ENCODE measurements around the gene CATSPER1. TPM values are rescaled to one million over a fixed set of nuclear protein-coding genes. Genes with fewer than 3 reads are reported as not detected.

The CATSPER1 gene
- polyA plus RNA-seq, 1 of the 3 experiments (the other 2 are of a cell fraction), result 2.2 TPM

- POLR2A ChIA-PET, result interaction anchor here (2.3 kb wide), 1 partner anchor 13 kb away, joined by 6 read pairs; no protein-coding TSS in a partner anchor
- H2AFZ ChIP-seq (ENCODE audit: low read depth), result peak overlapping the region; percentile 48; the same call in 1 of the 2 replicates
Measured at GRCh38 chr11:66070604-66071380, 44.5 kb upstream of the CATSPER1 start.

More at GRCh38 chr11:66070604-66071380, 44.5 kb upstream of the CATSPER1 start:
- 2% methylated on average over 14 of the region's 60 CpGs for WGBS (ENCODE audit: low lambda C conversion rate)
- H4K20me1 ChIP-seq (ENCODE audit: insufficient read depth), result peaks cover 25% of the 10 kb centered on the region
- peaks cover 20 to 30% of the 10 kb centered on the region in 2 experiments; a peak in 3 of 4 replicates for H3K4me1 ChIP-seq (ENCODE audit: control insufficient read depth in 1 of 2, insufficient read depth in 2 of 2, low read depth in 1 of 2, low read length in 1 of 2)
- peaks cover 48 to 49% of the 10 kb centered on the region in 2 experiments for H3K36me3 ChIP-seq (replicated peaks in 1 of 2; ENCODE audit: control insufficient read depth in 1 of 2, insufficient read depth in 2 of 2, low read length in 1 of 2)
- peaks cover 47% of the 10 kb centered on the region for H3F3A ChIP-seq (replicated peaks; ENCODE audit: insufficient read depth)
- TF ChIP-seq PBX3 (IDR thresholded peaks at IDR 0.05), result no peak
- TF ChIP-seq RAD21 (IDR thresholded peaks at IDR 0.05; ENCODE audit: low read length), result 0 out of 2 replicates have a peak, but pooled peaks have one; percentile 1
- no peak for TF ChIP-seq MEF2A (IDR thresholded peaks at IDR 0.05; ENCODE audit: borderline replicate concordance, low read depth)
- TF ChIP-seq REST (IDR thresholded peaks at IDR 0.05; ENCODE audit: low read depth, low read length), result no peak
- TF ChIP-seq EZH2phosphoT487 (IDR thresholded peaks at IDR 0.05; ENCODE audit: borderline replicate concordance, low read depth), result no peak
- TF ChIP-seq RFX5 (IDR thresholded peaks at IDR 0.05; ENCODE audit: low read length), result no peak
- peak; percentile 74 for DNase-seq
- H3K9me2 ChIP-seq, result no peaks in the 10 kb centered on the region
- no peaks in the 10 kb centered on the region for H3K27me3 ChIP-seq (ENCODE audit: insufficient read depth)
- peak overlapping the region; percentile 64 to 94 for H3K27ac ChIP-seq (ENCODE audit: low read depth in 2 of 2, low read length in 1 of 2)
- peak overlapping the region; percentile 83 to 85 for H3K4me3 ChIP-seq (ENCODE audit: low read depth in 2 of 2, low read length in 1 of 2)
- peak overlapping the region; percentile 93 for H3K4me2 ChIP-seq
- peak overlapping the region; percentile 82 for H3K9ac ChIP-seq
- H3K9me3 ChIP-seq, result no peaks in the 10 kb centered on the region
- H3K79me2 ChIP-seq (ENCODE audit: insufficient read depth), result peaks cover 65% of the 10 kb centered on the region
- CTCF ChIA-PET, result interaction anchor here (0.9 to 8.2 kb wide), 11 partner anchors 10 to 208 kb away, joined by 3 to 101 read pairs (median 6); partner anchors contain the start of gene SF3B2

Measured in SK-N-SH (cell line).